Activated naive CD4-positive, alpha-beta T cell treated with anti-CD3 and anti-CD28 coated beads, Interleukin-2, amount 50 U/mL, for 24 hours (primary cell): ENCODE results near the gene PDK1.

ENCODE experiments used
- H3K27ac Mint-ChIP-seq: one replicate; pipeline ENCODE4 v1.8.0; 2021; ENCODE audit warnings: mild to moderate bottlenecking, mixed read lengths
- H3K27me3 Mint-ChIP-seq: one replicate; pipeline ENCODE4 v1.8.0; 2021; ENCODE audit warnings: mixed read lengths
- H3K36me3 Mint-ChIP-seq: one replicate; pipeline ENCODE4 v1.8.0; 2021; ENCODE audit warnings: mixed read lengths
- H3K4me1 Mint-ChIP-seq: one replicate; pipeline ENCODE4 v1.8.0; 2021; ENCODE audit warnings: mixed read lengths
- H3K4me3 Mint-ChIP-seq: one replicate; pipeline ENCODE4 v1.8.0; 2021; ENCODE audit warnings: mild to moderate bottlenecking, mixed read lengths
- H3K9me3 Mint-ChIP-seq: one replicate; pipeline ENCODE4 v1.8.0; 2021; ENCODE audit warnings: mixed read lengths

PDK1 gene

GRCh38 chr2:172635548-172635947 lies 79.7 kb downstream of the PDK1 start:
- peaks cover 8% of the 10 kb centered on the region for H3K4me1 Mint-ChIP-seq
- H3K36me3 Mint-ChIP-seq, result peaks cover 4% of the 10 kb centered on the region
- no peaks in the 10 kb centered on the region for H3K27me3 Mint-ChIP-seq
- H3K4me3 Mint-ChIP-seq, result no peak overlapping the region
- H3K9me3 Mint-ChIP-seq, result no peaks in the 10 kb centered on the region
- H3K27ac Mint-ChIP-seq, result no peak overlapping the region

- Mint-ChIP-seq H3K27me3 (no peaks in the 10 kb centered on the region), H3K9me3 (no peaks in the 10 kb centered on the region), H3K4me1 (peaks cover 15% of the 10 kb centered on the region), H3K4me3 (no peak overlapping the region), H3K27ac (no peak overlapping the region), H3K36me3 (peaks cover 1% of the 10 kb centered on the region)
Measured at GRCh38 chr2:172639256-172639655, 83.4 kb downstream of the PDK1 start.

GRCh38 chr2:172639823-172640222 lies 83.9 kb downstream of the PDK1 start:
- no peak overlapping the region for H3K27ac Mint-ChIP-seq
- H3K9me3 Mint-ChIP-seq, result no peaks in the 10 kb centered on the region
- no peaks in the 10 kb centered on the region for H3K27me3 Mint-ChIP-seq
- H3K4me1 Mint-ChIP-seq, result peaks cover 15% of the 10 kb centered on the region
- no peak overlapping the region for H3K4me3 Mint-ChIP-seq
- peaks cover 1% of the 10 kb centered on the region for H3K36me3 Mint-ChIP-seq

- H3K27ac Mint-ChIP-seq, result peak overlapping the region; percentile 25
- H3K9me3 Mint-ChIP-seq, result no peaks in the 10 kb centered on the region
- peaks cover 15% of the 10 kb centered on the region for H3K4me1 Mint-ChIP-seq
- peaks cover 1% of the 10 kb centered on the region for H3K36me3 Mint-ChIP-seq
- no peak overlapping the region for H3K4me3 Mint-ChIP-seq
- no peaks in the 10 kb centered on the region for H3K27me3 Mint-ChIP-seq
Measured at GRCh38 chr2:172640389-172640788, 84.5 kb downstream of the PDK1 start.

- H3K4me3 Mint-ChIP-seq, result no peak overlapping the region
- no peaks in the 10 kb centered on the region for H3K27me3 Mint-ChIP-seq
- peaks cover 1% of the 10 kb centered on the region for H3K36me3 Mint-ChIP-seq
- no peak overlapping the region for H3K27ac Mint-ChIP-seq
- H3K4me1 Mint-ChIP-seq, result peaks cover 15% of the 10 kb centered on the region
- H3K9me3 Mint-ChIP-seq, result no peaks in the 10 kb centered on the region
Measured at GRCh38 chr2:172642301-172643020, 86.6 kb downstream of the PDK1 start.

GRCh38 chr2:172643142-172643541 lies 87.3 kb downstream of the PDK1 start:
- Mint-ChIP-seq H3K36me3 (peaks cover 6% of the 10 kb centered on the region), H3K27ac (no peak overlapping the region), H3K27me3 (no peaks in the 10 kb centered on the region), H3K9me3 (peaks cover 5% of the 10 kb centered on the region), H3K4me1 (peaks cover 15% of the 10 kb centered on the region), H3K4me3 (no peak overlapping the region)

- Mint-ChIP-seq H3K27ac (no peak overlapping the region), H3K9me3 (peaks cover 10% of the 10 kb centered on the region), H3K4me1 (peaks cover 6% of the 10 kb centered on the region), H3K27me3 (no peaks in the 10 kb centered on the region), H3K36me3 (peaks cover 12% of the 10 kb centered on the region), H3K4me3 (no peak overlapping the region)
Measured at GRCh38 chr2:172647439-172647838, 91.5 kb downstream of the PDK1 start.

- Mint-ChIP-seq H3K27ac (no peak overlapping the region), H3K4me1 (peaks cover 7% of the 10 kb centered on the region), H3K9me3 (peaks cover 15% of the 10 kb centered on the region), H3K4me3 (no peak overlapping the region), H3K27me3 (no peaks in the 10 kb centered on the region), H3K36me3 (peaks cover 13% of the 10 kb centered on the region)
Measured at GRCh38 chr2:172655091-172655837, 99.4 kb downstream of the PDK1 start.

- Mint-ChIP-seq H3K27ac (no peak overlapping the region), H3K36me3 (peaks cover 11% of the 10 kb centered on the region), H3K4me1 (peaks cover 7% of the 10 kb centered on the region), H3K27me3 (no peaks in the 10 kb centered on the region), H3K9me3 (peaks cover 14% of the 10 kb centered on the region), H3K4me3 (no peak overlapping the region)
Measured at GRCh38 chr2:172655838-172656573, 100.1 kb downstream of the PDK1 start.
